ENCODE results near the gene PATJ. TPM values are rescaled to one million over a fixed set of nuclear protein-coding genes. Genes with fewer than 3 reads are reported as not detected.

PATJ gene
- total and polyA plus RNA-seq, 8 donors = 14.8 to 45.4 (median 27.9) TPM

- intact Hi-C loops (cut with DNase I) = no loop called here
- Histone ChIP-seq H3K4me1 (no peaks in the 10 kb centered on the region), H3K27me3 (no peaks in the 10 kb centered on the region), H3K36me3 (no peaks in the 10 kb centered on the region), H3K27ac (no peak overlapping the region), H3K4me3 (no peak overlapping the region), H3K9me3 (no peaks in the 10 kb centered on the region)
- DNase-seq (no peak), ATAC-seq (no peak), FAIRE-seq (no peak)
- WGBS, 2 donors = 97% methylated on average over 5 of the region's 5 CpGs
- TF ChIP-seq, protein P1, sequence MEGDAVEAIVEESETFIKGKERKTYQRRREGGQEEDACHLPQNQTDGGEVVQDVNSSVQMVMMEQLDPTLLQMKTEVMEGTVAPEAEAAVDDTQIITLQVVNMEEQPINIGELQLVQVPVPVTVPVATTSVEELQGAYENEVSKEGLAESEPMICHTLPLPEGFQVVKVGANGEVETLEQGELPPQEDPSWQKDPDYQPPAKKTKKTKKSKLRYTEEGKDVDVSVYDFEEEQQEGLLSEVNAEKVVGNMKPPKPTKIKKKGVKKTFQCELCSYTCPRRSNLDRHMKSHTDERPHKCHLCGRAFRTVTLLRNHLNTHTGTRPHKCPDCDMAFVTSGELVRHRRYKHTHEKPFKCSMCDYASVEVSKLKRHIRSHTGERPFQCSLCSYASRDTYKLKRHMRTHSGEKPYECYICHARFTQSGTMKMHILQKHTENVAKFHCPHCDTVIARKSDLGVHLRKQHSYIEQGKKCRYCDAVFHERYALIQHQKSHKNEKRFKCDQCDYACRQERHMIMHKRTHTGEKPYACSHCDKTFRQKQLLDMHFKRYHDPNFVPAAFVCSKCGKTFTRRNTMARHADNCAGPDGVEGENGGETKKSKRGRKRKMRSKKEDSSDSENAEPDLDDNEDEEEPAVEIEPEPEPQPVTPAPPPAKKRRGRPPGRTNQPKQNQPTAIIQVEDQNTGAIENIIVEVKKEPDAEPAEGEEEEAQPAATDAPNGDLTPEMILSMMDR (IDR thresholded peaks at IDR 0.05) = no peak
Measured at GRCh38 chr1:62187548-62187947, 445.3 kb downstream of the PATJ start.

DNA sequence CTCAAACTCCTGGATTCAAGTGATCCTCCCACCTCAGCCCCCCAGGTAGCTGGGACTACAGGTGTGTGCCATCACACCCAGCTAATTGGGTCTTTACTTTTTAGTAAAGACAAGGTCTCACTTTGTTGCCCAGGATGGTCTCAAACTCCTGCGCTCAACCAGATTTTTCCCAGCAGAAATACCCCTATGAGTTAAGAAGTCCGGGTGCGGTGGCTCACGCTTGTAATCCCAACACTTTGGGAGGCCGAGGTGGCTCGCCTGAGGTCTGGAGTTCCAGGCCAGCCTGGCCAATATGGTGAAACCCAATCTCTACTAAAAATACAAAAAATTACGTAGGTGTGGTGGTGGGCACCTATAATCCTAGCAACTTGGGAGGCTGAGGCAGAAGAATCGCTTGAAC, 445.8 kb downstream of the PATJ start:
- Histone ChIP-seq H3K4me3 (no peak overlapping the region), H3K36me3 (no peaks in the 10 kb centered on the region), H3K9me3 (no peaks in the 10 kb centered on the region), H3K27me3 (no peaks in the 10 kb centered on the region), H3K27ac (no peak overlapping the region), H3K4me1 (no peaks in the 10 kb centered on the region)
- intact Hi-C loops (cut with DNase I) = no loop called here
- 92 to 97% methylated on average over 8 of the region's 8 CpGs for WGBS, 2 donors
- FAIRE-seq (no peak), DNase-seq (no peak), ATAC-seq (no peak)
- TF ChIP-seq, protein P1 (IDR thresholded peaks at IDR 0.05) = no peak

- 25 to 30% methylated on average over 50 to 55 of the region's 55 CpGs for WGBS, 2 donors
- Histone ChIP-seq H3K27ac (no peak within 1 kb of the TSS), H3K4me1 (peaks cover 0 to 5% (median 4%) of the 10 kb centered on the region in 3 donors), H3K27me3 (peaks cover 0 to 9% (median 0%) of the 10 kb centered on the region in 4 donors), H3K36me3 (no peaks in the 10 kb centered on the region), H3K4me3 (peak within 1 kb of the TSS in 1 of 4 donors; percentile 12), H3K9me3 (no peaks in the 10 kb centered on the region)
- DNase-seq (peak in 1 of 6 donors; percentile 64), ATAC-seq (peak in 1 of 4 donors; percentile 32), FAIRE-seq (no peak)
- intact Hi-C loops (cut with DNase I) = no loop called here
- TF ChIP-seq, protein P1 (IDR thresholded peaks at IDR 0.05) = no peak
Measured at GRCh38 chr1:62194651-62195544, 452.6 kb downstream of the PATJ start, which contains the start of gene L1TD1. Gene L1TD1 (plus strand): TSS chr1:62194849. CDS start chr1:62206629, 11,780 bp downstream.

DNA sequence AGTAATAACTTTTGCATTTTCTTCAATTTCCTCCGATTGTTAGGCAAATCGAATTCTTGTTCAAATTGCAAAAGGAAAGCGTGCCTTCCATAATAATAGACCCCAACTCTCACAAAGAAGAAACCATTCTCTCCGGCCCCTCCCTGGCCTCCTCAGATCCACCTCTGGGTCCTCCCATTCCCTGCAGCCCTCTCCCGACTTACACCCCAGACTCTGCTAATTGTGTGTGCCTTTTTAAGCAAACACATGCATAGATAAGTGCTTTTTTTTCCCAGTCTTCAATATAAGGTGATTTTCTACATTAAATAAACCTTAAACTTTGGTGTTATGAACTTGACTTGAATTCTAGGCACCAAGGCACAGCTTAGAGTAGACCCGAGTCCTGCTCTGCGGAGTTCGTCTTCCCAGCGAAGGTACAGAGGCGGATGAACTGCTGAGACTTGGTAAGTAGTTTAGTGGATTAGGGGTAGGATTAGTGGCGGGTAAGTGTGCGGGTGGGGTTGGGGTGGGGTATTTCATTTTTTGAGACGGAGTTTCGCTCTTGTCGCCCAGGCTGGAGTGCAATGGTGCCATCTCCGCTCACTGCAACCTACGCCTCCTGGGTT, 453.9 kb downstream of the PATJ start:
- Histone ChIP-seq H3K27ac (no peak overlapping the region), H3K9me3 (no peaks in the 10 kb centered on the region), H3K4me1 (peaks cover 0 to 5% (median 4%) of the 10 kb centered on the region in 3 donors), H3K4me3 (no peak overlapping the region), H3K36me3 (no peaks in the 10 kb centered on the region), H3K27me3 (peaks cover 0 to 9% (median 0%) of the 10 kb centered on the region in 4 donors)
- DNase-seq = no peak
- 82 to 83% methylated on average over 17 of the region's 17 CpGs for WGBS, 2 donors
- no peak for FAIRE-seq
- ATAC-seq = no peak
- TF ChIP-seq, protein P1 (IDR thresholded peaks at IDR 0.05) = no peak
- intact Hi-C loops (cut with DNase I) = no loop called here
